GM19455 (cell line): ENCODE results near the gene SLC23A2.
"Not testable (repeated sequence)": the region's sequence is repeated elsewhere in the genome, so short reads cannot be mapped to it uniquely, and the experiment has no call there.

Experiments
- ATAC-seq: cut with Tn5 transposase; IDR thresholded peaks from one replicate; pipeline ENCODE4 v1.9.1; 2021; ENCODE audit not compliant: unreplicated experiment

Gene SLC23A2

DNA sequence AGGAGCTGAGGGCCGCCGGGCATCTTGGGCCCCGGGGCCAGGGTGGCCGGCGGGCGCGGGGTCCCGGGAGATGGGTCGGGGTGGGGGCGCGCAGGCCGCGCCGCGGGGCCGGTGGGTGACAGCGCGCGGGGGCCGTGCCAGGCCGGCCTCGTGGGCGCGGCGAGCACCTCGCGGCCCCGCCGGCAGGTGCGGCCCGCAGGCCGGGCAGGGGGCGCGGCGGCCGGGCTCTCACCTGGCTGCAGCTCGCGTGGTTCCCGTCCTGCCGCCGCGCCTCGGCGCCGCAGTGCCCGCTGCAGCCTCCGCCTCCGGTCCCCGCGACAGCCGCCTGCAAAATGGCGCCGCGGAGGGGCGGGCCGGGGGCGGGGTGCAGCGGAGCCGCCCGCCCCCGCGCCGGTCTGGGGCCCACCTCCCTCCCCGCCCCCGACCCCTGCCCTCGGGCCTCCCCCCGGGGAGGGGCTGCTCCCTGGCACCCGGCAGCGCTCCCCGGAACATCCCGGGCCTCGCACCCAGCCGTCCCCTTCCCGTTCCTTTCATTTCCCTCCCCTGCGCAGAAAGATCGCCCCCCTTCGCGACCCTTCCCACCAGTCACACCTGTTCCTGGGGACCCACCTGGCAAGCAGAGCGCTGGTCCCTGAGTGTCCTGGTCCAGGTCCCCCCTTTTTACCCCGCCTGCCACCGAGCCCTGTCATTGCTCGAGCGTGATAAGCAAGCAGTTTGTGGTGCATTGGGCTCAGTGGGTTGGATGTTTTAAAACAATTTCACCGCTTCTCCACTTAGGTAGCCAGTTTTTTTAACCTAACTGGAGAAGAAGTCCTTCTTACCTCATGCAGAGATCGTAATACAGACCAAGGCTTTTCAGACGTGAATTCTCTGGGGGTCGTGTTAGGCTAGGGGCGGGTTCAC is at the start of gene SLC23A2:
SLC23A2 (minus strand) TSS at position 337 of the 903 bp plus-strand sequence. CDS start 68,948 bp downstream, outside the sequence.
- ATAC-seq = no peak

DNA sequence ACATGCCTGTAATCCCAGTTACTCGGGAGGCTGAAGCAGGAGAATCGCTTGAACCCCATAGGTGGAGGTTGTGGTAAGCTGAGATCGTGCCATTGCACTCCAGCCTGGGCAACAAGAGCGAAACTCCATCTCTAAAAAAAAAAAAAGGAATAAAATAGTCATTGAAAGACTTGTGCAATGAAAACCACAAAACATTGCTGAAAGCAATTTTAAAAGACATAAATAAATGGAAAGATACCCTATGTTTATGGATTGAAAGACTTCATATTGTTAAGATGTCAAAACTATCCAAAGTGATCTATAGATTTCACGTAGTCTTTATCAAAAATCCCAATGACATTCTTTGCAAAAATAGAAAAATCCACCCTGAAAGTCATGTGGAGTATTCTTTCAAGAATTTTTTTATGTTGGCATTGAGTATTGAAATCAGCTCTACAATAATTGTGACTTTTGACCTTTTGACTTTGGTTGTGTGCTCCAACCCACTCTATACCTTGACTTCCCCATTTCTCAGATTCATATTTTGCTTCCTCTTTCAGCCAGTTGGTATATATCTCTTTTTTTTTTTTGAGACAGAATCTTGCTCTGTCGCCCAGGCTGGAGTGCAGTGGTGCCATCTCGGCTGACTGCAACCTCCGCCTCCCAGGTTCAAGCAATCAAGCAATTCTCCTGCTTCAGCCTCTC is 45.5 kb upstream of the SLC23A2 start:
- ATAC-seq = no peak

DNA sequence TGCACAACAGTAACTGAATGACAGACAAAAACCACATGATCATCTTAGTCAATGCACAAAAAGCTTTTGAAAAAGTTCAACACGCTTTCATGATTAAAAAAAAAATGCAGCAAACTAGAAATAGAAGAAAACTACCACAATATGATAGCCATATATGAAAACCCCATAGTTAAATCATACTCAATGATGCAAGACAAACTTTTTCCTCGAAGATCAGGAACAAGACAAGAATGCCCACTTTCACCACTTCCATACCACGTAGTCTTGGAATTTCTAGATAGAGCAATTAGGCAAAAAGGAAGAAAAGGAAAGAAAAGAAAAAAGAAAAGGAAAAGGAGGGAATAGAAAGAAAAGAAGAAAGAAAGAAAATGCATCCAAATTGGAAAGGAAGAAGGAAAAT is 44.6 kb upstream of the SLC23A2 start:
- ATAC-seq = no peak

DNA sequence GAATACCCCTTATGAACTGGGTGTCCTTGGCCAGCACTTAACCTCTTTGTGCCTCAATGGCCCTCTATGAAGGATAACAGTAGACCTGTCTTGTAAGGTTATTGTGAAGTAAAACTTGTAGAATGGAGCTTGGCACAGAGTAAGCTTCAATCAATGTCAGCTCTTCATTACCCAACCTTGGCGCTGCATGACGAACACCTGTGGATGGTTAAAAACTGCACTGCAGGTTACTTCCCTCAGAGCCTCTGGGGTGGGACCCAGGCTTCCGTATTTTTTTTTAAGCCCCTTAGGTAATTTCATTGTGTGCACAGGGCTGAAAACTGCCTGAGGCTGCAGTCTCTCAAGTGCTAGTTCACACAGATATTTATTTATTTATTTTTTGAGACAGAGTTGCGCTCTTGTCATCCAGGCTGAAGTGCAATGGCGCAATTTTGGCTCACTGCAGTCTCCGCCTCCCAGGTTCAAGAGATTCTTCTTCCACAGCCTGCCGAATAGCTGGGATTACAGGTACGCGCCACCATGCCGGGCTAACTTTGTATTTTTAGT is 42.8 kb upstream of the SLC23A2 start:
- ATAC-seq = no peak

DNA sequence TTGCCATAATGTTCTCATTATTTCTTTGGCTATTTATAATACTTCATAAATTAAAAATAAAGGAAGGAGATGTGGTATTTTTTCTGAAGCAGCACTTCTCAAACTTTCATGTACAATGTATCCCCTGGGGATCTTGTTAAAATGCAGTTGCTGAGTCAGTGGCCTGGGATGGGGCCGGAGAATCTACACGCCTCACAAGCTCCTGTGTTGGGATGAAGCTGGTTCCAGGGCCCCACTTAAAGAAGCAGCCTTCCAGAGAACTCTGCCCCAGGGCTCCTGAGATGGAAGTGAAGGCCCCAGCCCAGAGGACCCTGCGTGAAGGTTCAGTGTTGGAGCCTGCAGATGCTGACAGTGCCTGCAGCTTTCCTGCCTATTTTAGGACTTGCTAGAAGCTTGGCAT is 40.1 kb upstream of the SLC23A2 start:
- no peak for ATAC-seq

DNA sequence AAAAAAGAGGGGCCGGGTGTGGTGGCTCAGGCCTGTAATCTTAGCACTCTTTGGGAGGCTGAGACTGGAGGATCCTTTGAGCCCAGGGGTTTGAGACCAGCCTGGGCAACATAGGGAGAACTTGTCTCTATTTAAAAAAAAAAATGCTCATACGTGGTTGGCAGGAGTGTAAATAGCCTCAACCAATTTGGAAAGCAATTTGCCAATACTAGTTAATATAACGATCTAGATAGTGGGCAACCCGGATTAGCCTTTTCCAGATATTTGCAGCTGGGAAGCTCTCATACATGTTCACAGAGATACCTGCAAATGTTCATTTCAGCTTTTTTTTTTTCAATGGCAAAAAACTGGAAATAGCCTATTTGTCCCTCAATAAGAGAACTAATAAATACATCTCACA is 39.0 kb upstream of the SLC23A2 start:
- ATAC-seq = no peak

DNA sequence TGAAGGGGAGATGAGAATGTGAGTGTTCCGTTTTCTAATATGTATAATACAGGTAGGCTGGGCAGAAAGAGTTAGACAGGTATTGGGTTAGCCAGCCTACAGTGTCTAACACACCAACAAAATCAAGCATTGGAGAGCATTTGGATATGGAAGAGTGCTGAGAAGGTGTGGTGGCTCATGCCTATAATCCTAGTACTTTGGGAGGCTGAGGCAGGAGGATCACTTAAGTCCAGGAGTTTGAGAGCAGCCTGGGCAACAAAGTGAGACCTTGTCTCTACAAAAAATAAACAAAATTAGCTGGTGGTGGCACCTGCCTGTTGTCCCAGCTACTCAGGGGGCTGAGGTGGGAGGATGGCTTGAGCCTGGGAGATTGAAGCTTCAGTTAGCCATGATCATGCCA is 38.6 kb upstream of the SLC23A2 start:
- no peak for ATAC-seq

DNA sequence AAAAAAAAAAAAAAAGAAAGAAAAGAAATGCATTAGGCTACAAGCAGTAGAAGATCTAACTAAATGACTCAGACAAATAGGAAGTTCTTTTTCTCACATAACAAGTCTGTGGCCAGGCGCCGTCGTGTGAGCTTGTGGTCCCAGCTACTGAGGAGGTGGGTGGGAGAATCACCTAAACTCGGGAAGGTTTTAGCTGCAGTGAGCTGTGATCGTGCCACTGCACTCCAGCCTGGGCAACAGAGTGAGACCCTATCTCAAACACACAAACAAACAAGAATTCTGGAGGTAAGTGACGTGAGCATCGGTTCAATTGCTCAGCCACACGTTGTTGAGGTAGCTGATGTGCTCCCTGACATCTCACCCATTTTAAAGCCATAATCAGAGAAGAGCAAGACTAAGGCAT is 37.9 kb upstream of the SLC23A2 start:
- no peak for ATAC-seq

DNA sequence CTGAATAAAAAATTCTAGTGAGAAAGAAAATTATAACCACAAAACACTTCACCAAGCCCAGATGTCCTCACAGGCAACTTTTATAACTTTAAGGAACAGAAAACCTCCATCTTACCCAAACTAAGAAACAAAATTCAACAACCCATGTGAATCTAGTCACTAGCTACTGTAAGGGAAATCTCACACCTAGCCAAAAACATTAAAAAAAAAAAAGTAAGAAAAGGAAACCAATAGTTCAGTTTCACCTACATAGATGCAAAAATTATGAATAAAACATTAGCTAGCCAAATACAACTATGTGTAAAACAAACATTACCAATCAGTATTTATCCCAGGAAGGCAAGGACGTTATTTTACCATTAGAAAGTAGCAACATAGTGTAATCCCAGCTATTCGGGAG is 35.5 kb upstream of the SLC23A2 start:
- no peak for ATAC-seq

DNA sequence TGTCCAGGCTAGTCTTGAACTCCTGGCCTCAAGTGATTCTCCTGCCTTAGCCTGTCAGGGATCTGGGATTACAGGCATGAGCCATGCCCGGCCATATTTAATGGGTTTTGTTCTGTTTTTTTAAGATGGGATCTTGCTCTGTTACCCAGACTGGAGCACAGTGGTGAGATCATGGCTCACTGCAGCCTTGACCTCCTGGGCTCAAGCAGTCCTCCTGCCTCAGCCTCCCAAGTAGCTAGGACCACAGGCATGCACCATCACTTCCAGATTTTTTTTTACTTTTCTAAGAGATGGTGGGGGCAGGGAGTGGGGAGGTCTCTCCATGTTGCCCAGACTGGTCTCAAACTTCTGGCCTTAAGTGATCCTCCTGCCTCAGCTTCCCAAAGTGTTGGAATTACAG is 34.2 kb upstream of the SLC23A2 start:
- ATAC-seq = not testable (repeated sequence)

DNA sequence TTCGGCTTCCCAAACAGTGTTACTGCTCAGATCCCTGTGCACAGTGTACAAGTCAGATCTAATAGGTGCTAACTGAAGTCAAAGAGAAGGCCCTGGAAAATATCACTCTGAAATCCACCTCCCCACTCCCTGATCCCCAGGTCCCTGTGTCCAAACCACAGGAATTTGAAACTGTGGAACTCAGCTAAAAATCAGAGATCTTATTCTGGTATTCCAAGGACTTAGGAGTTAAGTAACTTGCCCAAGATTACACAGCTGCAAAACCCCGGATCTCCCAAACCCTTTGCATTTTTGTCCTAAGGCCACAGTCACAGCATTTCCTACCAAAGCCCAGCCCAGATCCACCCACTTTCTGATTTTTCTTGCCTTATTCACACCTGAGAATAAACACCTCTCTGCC is 32.3 kb upstream of the SLC23A2 start:
- no peak for ATAC-seq

DNA sequence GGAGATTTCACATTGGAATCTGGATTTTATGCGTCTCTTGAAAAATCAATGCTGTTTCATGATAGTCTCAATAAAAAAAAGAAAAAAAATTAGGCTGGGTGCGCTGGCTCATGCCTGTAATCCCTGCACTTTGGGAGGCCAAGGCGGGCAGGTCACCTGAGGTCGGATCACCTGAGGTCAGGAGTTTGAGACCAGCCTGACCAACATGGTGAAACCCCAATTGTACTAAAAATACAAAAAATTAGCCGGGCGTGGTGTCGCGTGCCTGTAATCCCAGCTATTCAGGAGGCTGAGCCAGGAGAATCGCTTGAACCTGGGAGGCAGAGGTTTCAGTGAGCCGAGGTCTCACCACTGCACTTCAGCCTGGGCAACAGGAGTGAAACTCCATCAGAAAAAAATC is 30.4 kb upstream of the SLC23A2 start:
- ATAC-seq = not testable (repeated sequence)

DNA sequence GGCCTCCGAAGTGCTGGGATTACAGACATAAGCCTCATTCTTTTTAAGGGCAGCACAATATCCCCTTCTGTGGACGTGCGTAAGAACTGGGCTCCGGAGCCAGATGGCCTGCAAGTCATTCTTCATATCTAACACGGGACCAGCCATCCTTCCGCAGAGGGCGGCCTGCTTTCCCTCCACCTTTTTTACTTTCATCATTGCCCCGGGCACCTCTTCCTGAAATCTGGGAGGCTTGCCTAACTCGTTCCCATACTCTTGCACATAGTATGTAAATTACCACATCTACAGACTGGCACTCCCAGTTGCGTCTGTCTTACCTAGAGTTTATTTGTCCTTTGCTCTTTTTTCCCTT is 29.9 kb upstream of the SLC23A2 start:
- ATAC-seq = no peak

DNA sequence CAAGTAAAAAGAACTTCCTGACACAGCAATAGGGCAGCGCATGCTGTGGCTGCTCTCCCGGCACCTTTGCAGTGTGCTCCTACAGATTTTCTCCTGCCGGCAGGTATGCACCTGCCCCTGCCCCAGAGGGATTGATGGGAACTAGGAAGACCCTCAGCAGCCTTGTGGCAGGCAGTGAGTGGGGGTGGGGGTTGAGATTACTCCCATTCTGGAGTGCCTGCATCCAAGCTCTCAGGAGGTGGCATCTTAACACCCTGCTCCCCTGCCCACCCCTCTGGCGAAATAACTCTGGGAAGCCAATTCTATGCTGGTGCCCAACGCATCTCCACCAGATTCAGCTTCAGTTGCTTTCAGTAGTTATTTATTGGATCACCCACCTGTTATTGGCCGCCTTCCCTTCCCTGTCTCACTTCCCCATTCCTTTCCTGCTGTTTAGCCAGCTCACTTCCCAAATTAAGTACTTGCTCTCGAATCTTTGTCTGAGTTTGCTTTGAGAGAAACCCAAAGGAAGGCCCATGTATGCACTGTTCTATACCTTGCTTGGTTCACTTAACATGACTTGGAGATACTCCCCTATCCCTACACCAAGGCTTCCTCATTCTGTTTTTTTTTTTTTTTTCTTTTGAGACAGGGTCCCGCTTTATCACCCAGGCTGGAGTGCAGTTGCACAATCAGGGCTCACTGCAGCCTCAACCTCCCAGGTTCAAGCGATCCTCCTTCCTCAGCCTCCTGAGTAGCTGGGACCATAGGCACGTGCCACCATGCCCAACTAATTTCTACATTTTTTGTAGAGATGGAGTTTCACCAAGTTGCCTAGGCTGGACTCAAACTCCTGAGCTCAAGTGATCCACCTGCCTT is 29.3 kb upstream of the SLC23A2 start:
- ATAC-seq = no peak

DNA sequence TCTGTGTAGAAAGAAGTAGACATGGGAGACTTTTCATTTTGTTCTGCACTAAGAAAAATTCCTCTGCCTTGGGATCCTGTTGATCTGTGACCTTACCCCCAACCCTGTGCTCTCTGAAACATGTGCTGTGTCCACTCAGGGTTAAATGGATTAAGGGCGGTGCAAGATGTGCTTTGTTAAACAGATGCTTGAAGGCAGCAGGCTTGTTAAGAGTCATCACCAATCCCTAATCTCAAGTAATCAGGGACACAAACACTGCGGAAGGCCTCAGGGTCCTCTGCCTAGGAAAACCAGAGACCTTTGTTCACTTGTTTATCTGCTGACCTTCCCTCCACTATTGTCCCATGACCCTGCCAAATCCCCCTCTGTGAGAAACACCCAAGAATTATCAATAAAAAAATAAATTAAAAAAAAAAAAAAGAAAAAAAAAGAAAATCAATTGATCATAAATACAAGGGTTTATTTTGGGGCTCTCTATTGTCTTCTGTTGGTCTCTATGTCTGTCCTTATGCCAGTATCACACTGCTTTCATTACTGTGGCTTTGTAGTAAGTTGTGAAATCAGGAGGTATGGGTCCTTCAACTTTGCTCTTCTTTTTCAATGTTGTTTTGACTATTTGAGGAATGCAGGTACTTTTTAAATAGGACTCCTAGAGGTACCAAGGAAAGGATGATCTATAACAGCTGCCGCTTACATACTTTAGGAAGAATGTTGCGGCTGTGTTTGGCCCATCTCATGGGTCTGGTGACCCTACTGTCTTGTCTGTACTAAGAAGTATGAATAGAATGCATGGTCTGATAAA is 27.1 kb upstream of the SLC23A2 start:
- ATAC-seq = not testable (repeated sequence)

DNA sequence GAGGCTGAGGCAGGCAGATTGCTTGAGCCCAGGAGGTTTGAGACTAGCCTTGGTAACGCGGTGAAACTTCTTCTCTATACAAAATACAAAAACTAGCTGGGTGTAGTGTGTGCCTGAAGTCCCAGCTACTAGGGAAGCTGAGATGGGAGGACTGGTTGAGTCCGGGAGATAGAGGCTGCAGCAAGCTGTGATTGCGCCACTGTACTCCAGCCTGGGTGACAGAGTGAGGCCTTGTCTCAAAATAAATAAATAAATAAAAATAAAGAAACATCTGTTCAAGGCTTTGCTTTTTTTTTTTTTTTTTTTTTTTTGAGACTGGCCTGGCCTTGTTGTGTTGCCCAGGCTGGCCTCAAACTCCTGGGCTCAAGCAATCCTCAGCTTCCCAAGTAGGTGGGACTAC is 23.7 kb upstream of the SLC23A2 start:
- ATAC-seq = no peak

DNA sequence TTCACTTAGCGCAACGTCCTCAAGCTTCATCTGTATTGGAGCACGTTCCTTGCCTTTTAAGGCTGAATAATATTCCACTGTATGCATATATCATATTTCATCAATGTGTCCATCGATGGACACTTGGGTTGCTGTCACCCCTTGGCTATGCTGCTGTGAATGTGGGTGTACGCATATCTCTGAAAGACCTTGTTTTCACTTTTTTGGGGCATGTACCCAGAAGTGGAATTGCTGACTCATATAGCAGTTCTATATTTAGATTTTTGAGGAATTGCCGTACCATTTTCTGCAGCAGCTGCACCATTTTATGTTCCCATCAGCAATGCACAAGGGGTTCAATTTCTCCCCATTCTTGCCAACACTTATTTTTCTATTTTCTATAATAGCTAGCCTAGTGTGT is 22.8 kb upstream of the SLC23A2 start:
- no peak for ATAC-seq

DNA sequence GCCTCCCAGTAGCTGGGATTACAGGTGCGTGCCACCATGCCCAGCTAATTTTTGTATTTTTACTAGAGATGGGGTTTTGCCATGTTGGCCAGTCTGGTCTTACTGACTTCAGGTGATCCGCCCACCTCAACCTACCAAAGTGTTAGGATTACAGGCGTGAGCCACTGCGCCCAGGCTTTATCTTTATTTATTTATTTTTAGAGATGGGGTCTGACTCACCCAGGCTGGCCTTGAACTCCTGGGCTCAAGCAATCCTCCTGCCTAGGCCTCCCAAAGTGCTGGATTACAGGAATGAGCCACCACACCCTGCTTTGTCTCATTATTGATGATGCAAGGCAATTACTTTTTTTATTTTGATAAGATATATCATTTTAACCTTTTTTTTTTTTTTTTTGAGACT is 21.9 kb upstream of the SLC23A2 start:
- not testable (repeated sequence) for ATAC-seq

DNA sequence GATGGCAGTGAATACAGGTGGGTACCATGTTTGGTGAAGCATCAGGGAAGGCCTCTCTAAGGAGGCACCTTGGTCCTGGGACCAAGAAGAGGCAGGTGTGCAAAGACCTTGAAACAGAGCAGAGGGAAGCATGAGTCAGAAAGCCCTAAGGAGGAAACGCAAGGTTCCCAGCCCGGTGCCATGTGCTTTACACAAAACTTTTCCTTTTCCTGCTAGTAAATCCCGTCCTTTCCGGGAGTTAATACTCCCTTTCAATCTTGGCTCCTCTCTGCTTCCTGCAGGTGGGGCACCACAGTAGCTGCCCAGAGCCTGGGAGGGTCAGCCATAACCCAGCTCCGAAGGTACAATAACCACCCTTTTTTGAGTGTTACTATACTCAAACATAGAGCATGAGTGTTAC is 19.4 kb upstream of the SLC23A2 start:
- ATAC-seq = no peak

DNA sequence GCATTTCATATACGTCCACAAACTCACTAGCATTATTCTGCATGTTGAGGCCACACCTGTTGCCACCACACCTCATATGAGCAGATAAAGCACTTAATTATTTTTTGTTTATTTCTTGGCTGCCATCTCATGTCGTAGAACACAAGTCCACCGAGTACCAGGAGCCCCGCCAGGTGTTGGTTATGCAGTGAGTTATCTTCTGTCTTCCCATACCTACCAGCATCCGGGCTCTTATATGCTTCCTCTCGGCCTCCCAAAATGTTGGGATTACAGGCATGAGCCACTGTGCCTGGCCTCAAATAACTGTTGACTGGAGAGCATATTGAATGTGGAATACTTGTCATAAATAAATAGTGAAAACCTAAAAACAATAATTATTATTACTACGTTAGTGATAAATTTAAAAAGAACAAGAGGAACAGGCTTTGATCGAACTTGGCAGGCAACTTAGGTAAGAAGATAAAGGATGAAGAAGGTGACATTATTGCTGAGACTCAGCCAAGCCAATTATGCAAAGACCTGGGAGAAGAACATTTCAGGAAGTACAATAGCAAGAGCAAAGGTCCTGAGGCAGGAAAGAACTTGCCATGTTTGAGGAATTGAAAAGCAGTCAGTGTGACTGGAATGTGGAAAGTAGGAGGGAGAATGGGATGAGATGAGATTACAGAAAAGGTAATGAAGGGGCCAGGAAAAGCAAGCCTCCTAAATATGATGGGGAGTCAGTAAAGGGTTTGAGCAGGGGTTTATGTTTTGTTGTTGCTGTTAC is 12.6 kb upstream of the SLC23A2 start:
- no peak for ATAC-seq
